NCI-H1105 treated with DMSO at 0.1 percent for 48 hours (cell line): ENCODE results near the gene HOXB8.

ENCODE experiments used
- DNase-seq: peaks from one replicate; lab custom pipeline; 2025; lab: John Stamatoyannopoulos, UW

The HOXB8 gene

DNA sequence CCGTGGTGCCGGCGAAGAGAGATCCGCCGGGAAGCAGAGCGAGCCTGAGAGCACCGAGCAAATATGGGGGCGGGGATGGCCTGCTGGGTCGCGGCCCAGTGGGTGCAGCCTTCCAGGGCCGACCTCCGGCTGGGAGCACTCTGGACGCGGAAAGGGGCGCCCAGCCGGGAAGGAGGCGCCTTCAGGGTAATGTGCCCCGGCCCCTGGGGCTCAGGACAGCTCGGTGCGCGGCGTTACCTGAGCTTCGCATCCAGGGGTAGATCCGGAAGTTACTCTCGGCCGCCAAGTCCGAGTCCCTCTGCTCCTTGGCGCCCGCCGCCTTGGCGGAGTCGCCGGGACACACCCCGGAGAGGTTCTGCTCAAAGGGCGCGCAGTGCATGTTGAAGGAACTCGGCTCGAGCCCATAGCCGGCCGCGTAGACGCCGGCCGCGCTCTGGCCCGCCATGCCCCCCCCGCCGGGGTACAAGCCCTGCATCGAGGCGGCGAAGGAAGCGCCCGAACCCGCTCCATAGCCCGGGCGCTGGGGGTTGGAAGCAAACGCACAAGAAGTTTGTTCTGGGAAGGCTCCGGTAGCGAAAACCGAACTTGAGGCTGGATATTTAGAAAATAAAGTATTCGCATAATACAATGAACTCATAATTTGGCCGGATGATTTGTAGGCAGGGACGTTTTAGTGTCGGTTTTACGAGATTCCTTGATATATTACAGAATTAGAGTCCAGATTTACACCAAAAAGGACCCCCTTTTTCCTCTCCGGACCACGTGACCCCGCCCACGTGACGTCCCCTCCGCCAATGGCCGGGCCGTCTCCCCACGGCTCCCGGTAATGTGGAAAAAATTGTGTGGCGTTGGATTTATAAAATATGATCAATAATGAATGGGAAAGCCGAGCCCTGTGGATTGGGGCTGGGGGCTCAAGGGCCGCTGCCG, 4.5 kb downstream of the HOXB8 start, which contains the start of gene HOXB7:
Gene HOXB7, minus strand, starts transcription at position 736 of the 930 bp plus-strand sequence. Its CDS starts 99 bp downstream, at position 637.
- DNase-seq, result peak; percentile 52

DNA sequence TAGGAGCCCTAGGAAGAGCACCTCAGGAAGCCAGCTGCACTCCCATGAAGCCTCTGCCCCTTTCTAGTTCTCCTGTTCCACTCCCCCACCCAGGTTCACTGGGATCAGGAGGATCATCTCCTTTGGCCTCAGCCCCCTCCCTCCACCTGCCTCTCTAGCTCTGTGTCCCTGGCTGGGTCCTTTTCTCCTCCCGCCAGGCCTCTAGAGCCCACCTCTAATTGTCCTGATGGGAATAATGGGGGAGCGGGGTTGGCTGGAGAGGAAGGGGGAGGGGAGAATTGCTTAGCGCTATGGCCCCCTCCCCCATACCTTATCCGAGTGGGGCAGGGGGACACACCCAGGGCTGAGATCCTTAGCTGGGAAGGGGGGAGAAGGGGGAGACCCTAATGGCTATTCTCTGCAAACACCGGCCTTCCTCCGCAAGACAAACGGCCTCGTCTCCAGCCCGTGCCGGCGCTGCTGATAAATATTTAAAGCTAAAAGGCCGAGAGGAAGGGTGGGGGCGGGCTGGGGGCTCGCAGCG, 5.3 kb downstream of the HOXB8 start:
- peak; percentile 23 for DNase-seq

DNA sequence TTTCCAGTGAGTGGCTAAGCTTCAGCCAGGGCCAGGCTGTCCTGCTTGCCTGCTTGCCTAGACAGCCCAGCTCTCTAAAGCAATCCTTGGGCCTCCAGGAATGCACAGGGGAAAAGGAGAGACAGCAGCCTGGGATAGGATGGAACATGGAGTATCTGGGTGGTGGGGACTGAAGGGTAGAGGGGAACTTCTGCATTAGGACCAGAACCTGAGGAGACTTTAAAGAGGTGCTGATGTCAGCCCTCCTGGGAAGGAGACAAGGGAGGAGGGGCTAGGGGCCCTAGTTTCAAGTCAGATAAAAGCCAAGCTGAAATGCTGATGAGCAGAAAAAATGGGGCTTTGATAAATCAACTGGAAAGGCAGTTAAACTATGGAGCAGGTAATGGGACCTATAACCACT, 6.1 kb downstream of the HOXB8 start:
- DNase-seq, result no peak

- no peak for DNase-seq
Measured at GRCh38 chr17:48608494-48608834, 6.6 kb downstream of the HOXB8 start.

DNA sequence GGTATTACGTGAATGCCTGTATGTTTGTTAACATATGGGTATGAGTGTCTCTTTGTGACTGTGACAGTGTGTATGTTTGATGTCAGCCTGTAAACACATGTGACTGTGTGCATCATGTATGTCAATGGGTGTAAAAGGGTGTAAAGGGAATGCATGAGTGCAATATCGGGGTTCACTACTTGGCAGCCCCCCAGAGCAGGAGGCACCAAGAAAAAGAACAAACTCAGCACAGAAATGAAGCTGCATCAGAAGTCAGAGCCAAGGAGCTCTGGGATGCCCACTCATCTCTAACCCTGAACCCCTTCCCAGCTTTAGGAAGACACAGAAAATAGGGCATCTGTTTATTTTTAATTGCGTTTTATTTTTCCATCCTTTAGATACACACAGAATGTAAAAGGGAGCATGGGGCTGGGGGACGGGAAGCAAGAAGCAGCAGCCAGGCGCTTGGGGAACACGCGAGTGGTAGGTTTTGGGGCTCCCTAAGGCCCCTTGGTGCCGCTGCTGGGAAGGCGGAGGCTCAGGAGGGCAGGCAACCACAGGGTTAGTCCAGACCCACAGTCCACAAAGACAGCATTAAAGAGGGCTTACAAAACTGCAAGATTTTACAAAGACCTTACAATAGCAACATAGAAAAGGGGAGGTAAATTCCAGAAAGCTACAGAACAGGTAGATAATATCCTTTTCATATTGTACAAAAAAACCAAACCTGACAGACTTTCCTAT, 8.0 kb downstream of the HOXB8 start:
- DNase-seq, result no peak

GRCh38 chr17:48605991-48606891, 8.9 kb downstream of the HOXB8 start:
- DNase-seq, result no peak

- DNase-seq, result no peak
Measured at GRCh38 chr17:48605409-48605919, 9.6 kb downstream of the HOXB8 start.

- DNase-seq, result no peak
Measured at GRCh38 chr17:48604770-48605329, 10.2 kb downstream of the HOXB8 start, which contains the start of gene HOXB6. Gene HOXB6 (minus strand): TSS chr17:48604986. CDS start chr17:48598150, 6,836 bp downstream.

DNA sequence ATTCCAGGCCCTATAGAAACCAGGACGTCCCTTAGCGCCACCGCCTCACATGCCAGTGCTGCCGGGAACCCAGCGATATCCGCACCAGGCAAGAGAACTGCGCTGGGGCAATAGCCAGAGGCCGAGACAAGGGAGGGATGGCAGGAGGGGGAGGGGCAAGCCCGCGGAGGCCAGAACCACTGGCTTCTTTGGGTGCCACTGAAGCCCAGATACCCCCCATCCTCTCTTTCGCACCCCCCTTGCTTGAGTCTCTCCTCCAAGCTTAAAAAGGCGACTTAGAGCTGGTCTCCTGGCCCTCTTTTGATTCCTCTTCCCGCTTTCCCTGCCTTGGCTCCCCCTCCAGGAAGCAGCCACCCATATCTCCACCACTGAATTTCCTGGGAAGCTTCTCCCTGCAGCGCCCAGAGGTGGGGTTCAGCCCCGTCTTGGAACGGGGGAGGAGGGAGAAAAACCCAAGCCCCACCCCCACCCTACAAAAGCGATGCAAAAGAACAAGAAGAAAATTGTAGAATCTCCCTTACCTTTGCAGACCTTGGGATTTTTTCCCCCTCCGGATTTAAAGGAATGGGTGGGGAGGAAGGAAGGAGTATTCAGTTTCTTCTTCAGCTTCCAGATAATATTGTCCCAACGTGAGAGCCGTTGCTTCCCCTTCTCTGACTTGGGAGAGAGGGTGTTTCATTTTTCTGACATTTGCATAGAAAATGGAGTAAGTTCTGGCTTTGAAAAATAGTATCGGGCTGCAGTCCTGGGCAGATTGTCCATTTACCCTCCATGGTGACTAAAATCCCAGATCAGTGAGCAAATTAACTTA, 10.9 kb downstream of the HOXB8 start:
- no peak for DNase-seq

DNA sequence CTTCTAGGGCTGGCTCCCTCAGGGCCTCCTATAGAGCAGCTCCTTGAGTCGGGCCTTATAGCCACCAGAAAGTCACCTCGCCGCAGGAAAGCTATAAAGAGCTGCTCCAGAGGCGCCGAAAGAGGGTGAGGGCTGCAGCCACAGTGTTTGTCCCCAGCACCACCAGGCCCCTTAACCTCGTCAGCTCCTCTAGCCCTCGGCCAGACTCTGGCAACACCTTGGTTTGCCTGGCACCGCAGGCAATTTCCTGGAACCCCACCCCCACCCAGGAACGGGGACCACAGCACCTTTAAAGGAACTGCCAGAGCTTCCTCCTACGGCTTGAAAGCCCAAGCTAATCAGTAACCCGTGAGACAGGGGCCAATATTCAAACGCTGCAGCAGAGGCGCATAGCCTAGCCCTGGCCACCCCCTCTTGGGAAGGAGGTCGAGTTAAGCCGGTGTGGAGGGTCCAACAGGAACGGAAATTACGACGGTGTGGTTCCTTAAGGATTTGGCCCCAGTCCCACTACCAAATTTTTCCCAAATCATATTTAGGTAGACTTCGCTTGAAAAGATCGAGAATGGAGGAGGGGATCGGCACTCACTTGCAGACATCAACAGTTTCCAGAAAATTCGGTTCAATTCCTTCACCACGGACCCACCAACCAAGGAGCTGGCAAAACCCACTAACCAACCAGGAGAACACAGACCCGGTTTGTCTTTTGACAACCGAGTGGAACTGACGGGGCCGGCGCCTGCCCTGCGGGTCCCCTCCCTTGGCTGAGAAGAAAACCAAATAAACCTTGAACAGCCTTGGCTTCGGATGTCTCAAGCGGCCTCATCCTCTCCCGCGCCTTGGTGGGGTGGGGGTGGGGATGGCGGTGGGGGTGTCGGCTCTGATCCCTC, 13.3 kb downstream of the HOXB8 start:
- DNase-seq, result no peak

- no peak for DNase-seq
Measured at GRCh38 chr17:48601207-48601538, 13.9 kb downstream of the HOXB8 start.

DNA sequence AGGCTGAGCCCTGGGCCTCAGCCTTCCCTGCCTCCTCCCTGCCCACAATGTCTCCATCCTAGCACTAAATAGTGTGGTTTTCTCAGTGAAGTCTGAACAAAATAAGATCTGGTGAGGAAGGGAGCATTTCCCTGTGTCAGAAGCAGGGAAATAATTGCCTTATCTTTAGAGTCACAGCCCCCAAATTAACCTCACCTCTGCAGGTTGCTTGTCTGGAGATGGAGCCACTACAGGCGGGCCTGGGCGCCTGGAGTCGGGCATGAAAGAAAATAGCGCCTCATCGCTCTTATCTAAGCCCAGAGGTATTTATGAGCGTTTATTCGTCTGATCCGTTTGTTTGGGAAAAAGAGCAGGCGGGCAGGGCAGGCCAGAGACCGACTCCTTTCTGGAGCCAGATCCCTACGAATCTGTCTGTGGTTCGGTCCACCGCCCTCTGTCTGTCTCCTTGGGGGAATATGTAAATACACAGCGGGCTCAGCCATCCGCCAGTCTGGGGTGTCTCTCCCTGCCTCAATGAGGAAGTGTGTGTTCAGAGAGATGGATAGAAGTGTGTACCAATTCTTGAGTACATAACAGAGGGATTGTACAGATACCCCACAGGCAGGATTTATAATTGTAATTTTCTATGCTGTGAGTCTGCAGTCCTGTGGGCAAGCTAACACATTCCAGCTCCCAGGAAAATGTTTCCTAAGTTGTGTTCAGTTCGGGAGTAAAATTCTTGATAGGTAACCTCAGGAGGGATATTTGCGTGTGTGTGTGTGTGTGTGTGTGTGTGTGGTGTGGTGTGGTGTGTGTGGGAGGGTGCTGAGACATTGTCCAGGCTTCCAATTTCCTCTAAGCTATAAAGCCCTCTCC, 14.6 kb downstream of the HOXB8 start:
- DNase-seq, result no peak

GRCh38 chr17:48599354-48599753, 15.7 kb downstream of the HOXB8 start:
- no peak for DNase-seq

GRCh38 chr17:48598736-48599135, 16.4 kb downstream of the HOXB8 start:
- DNase-seq, result no peak

DNA sequence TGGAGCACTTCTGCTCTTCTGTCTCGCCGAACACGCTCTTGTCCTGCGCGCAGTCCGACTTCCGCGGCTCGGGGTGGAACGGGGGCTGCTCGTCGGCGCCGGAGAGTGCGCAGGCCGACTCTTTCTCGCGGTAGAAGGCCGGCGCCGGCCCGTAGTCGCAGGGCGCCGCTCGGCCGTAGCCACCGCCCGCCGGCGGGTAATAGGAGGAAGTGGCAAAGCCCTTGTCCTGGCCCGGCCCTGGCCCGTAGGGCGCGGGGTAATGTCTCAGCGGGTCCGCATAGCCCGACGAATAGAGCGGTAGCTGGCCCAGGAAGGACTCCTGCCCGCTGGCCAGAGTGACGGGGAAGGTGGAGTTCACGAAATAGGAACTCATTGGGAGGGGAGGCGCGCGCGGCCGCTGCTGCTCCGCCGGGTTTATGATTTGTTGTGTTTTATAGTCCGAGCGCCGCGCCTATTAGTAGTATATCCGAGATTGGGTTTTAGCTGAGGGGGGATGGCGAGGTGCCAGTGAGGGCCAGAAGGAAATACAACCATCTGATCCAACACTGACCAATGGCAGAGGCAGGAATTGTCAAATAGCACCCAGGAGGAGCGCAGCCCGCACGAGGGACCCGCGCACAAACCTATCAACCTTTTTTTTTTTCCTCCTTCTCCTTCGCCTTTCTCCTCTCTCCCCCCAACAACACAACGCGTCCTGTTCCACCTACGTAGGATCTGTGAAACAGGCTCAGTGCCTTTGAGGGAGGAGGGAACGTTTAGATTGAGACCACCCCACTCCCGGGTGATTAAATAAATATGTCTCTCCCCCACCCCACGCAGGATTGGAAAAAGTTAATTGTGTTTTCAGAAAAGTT, 17.1 kb downstream of the HOXB8 start:
- DNase-seq, result no peak

GRCh38 chr17:48597528-48597777, 17.6 kb downstream of the HOXB8 start:
- DNase-seq, result no peak

DNA sequence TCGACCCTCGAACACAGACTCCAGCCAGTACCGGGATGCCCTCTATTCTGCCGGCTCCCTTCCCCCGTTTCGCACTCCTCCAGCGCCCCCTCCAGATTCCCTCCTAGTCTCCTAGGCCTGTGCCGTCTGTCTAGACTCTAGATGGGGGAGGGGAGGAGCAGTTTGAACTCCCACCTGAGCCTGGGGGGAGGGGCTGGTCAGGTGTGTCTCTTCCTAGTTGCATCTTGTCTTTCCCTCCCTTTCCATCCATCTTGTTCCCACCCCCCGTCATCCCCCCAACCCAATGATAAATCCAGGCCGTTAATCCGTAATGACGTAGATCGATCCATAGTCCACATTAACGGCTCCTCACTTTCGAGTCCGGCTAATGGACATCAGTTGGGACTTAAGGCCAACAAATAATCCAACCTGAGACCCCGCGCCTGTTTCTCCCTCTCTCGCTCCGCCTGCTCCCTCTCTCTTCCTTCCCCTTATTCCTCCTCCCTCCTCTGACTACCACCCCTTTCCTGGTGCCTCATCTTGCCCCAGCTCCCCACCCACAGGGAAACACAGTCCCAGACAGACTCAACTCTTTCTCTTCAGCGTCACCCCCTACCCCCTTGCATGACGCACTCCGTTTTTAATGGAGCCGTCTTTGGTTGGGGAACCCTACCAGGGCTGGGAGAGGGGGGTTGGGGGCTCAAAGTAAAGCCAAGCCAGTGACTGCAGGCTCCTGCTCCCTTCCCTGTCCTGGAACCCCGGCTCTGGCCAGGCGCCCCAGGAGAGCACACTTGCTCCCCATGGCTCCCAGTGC, 18.2 kb downstream of the HOXB8 start:
- DNase-seq, result no peak
